A673 (cell line): ENCODE data around the gene EHMT1.

Experiments
- EZH2 ChIP-seq: fragments of 200-600 bp; sonication (generic); IDR thresholded peaks from 2 replicates; pipeline ENCODE4 v1.6.1; 2017; ENCODE audit warnings: borderline replicate concordance, low read depth, mild to moderate bottlenecking, mixed read lengths, antibody characterized with exemption, low read length; ENCODE audit not compliant: poor library complexity, severe bottlenecking
- TF ChIP-seq, protein P1 (sequence below): fragments of 300-800, 200-600 bp; sonication (generic); conservative IDR thresholded peaks from 2 replicates; pipeline ENCODE4 v1.5.1; 2017; ENCODE audit warnings: low read depth, mild to moderate bottlenecking, antibody characterized with exemption, low read length, moderate library complexity, mixed read lengths

GRCh38 chr9:137813167-137813566, 194.4 kb downstream of the EHMT1 start:
- no peak for TF ChIP-seq EZH2
- TF ChIP-seq, protein P1, sequence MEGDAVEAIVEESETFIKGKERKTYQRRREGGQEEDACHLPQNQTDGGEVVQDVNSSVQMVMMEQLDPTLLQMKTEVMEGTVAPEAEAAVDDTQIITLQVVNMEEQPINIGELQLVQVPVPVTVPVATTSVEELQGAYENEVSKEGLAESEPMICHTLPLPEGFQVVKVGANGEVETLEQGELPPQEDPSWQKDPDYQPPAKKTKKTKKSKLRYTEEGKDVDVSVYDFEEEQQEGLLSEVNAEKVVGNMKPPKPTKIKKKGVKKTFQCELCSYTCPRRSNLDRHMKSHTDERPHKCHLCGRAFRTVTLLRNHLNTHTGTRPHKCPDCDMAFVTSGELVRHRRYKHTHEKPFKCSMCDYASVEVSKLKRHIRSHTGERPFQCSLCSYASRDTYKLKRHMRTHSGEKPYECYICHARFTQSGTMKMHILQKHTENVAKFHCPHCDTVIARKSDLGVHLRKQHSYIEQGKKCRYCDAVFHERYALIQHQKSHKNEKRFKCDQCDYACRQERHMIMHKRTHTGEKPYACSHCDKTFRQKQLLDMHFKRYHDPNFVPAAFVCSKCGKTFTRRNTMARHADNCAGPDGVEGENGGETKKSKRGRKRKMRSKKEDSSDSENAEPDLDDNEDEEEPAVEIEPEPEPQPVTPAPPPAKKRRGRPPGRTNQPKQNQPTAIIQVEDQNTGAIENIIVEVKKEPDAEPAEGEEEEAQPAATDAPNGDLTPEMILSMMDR, result no peak
